Spleen (tissue), 11 donors: Measurements from ENCODE around the gene IL1F10. TPM values are rescaled to one million over a fixed set of nuclear protein-coding genes. Genes with fewer than 3 reads are reported as not detected.

ENCODE experiments used
- DNase-seq: peaks from one replicate; pipeline ENCODE4 v3.0.0-alpha.2; 2020
- H3K27ac ChIP-seq, 8 donors: fragments of 200-600 bp; sonication (generic) in 7 of 8; 1 replicate in 4 of 8; 2 replicates in 4 of 8; pipeline versions ENCODE4 v1.5.0 to v1.8.0; 2016 to 2021; ENCODE audit warnings: inconsistent platforms in 4 of 8, mild to moderate bottlenecking in 4 of 8, moderate library complexity in 1 of 8
- H3K27me3 ChIP-seq, 7 donors: fragments of 200-600 bp; sonication (generic) in 6 of 7; replicated peaks in 1 of 7; 1 replicate in 4 of 7; 2 replicates in 3 of 7; pipeline versions ENCODE4 v1.5.0 to v1.8.0; 2016 to 2021; ENCODE audit warnings: inconsistent platforms in 3 of 7, mild to moderate bottlenecking in 1 of 7
- H3K36me3 ChIP-seq, 6 donors: fragments of 200-600 bp; sonication (generic) in 5 of 6; 1 replicate in 4 of 6; 2 replicates in 2 of 6; pipeline versions ENCODE4 v1.5.0 to v1.8.0; 2016 to 2021; ENCODE audit warnings: inconsistent platforms in 2 of 6
- H3K4me1 ChIP-seq, 6 donors: fragments of 200-600 bp; sonication (generic) in 5 of 6; 1 replicate in 3 of 6; 2 replicates in 3 of 6; pipeline versions ENCODE4 v1.5.0 to v1.8.0; 2016 to 2021; ENCODE audit warnings: inconsistent platforms in 3 of 6
- H3K4me3 ChIP-seq, 8 donors: fragments of 200-600 bp; sonication (generic) in 7 of 8; 1 replicate in 4 of 8; 2 replicates in 4 of 8; pipeline versions ENCODE4 v1.5.0 to v1.8.0; 2016 to 2021; ENCODE audit warnings: inconsistent platforms in 4 of 8, mild to moderate bottlenecking in 4 of 8, moderate library complexity in 2 of 8
- H3K9me3 ChIP-seq, 8 donors: fragments of 200-600 bp; sonication (generic) in 7 of 8; 1 replicate in 4 of 8; 2 replicates in 4 of 8; pipeline versions ENCODE4 v1.5.0 to v1.8.0; 2016 to 2021; ENCODE audit warnings: inconsistent platforms in 4 of 8
- CTCF ChIP-seq, 11 experiments: fragments of 200-600 bp in 7 of 11; fragments of 450-650 bp in 4 of 11; sonication (generic) in 4 of 11; IDR thresholded peaks in 8 of 11; conservative IDR thresholded peaks in 3 of 11; 1 replicate in 7 of 11; 2 replicates in 4 of 11; pipeline versions ENCODE4 v1.4.0 to v1.8.0; 2016 to 2021; ENCODE audit warnings: antibody characterized with exemption in 11 of 11, inconsistent platforms in 4 of 11, mild to moderate bottlenecking in 1 of 11
- POLR2A ChIP-seq, 3 donors: fragments of 450-650 bp; IDR thresholded peaks; one replicate each; pipeline ENCODE4 v1.5.1; 2017; ENCODE audit warnings: antibody characterized with exemption in 3 of 3, mild to moderate bottlenecking in 1 of 3
- POLR2AphosphoS5 ChIP-seq, 3 donors: sonication (generic); formaldehyde crosslinking; IDR thresholded peaks; one replicate each; pipeline ENCODE4 v1.5.1; 2017; ENCODE audit warnings: antibody characterized with exemption in 3 of 3
- WGBS, 5 donors: extraction: QIAGEN DNeasy Blood & Tissue Kit in 3 of 5; methylation state at CpG; one replicate each; pipeline versions ENCODE4 v1.1.5 to v1.1.7; 2013 to 2018; 5-methylcytosine and 5-hydroxymethylcytosine counted together
- intact Hi-C: fragments of 100-400 bp; cut with DNase I; formaldehyde crosslinking; loops from one replicate; pipeline ENCODE4 v1.15.0; 2023; ENCODE audit warnings: low total_unique reads
- polyA plus RNA-seq, 3 donors: library from polyadenylated mRNA; stranded (reverse); fragments of 200-250 nt; gene quantifications; one replicate each; pipeline ENCODE4 v1.2.1, GENCODE V29; 2013
- total RNA-seq, 7 donors: library from RNA; depleted of rRNA in 3 of 7; stranded (reverse); fragments of >200 nt in 3 of 7; fragmentation: NEBNext Ultra II Directional in 4 of 7; extraction: Animal tissue kit (Norgen Biotek cat#: 25700) in 4 of 7; gene quantifications; one replicate each; pipeline versions ENCODE4 v1.1.0 to v1.2.1, GENCODE V29; 2016 to 2021
- donor health status: healthy with polysubstance abuse.
- donor health status: DM: no; HTN: no; CAD: no; lungs with moderate emphysema.
- donor health status: DM: no; HTN: no; CAD: no.
- donor health status: Bipolar disorder and iron deficiency.
- donor health status: healthy.
- donor health status: DM: no; HTN: no; CAD: no.
- donor health status: DM: yes; HTN: yes; CAD: no.

IL1F10 gene
- total and polyA plus RNA-seq, 10 donors = not detected

- H3K9me3 ChIP-seq = peaks cover 0 to 3% (median 0%) of the 10 kb centered on the region in 8 donors
- H3K4me1 ChIP-seq = peaks cover 0 to 1% (median 0%) of the 10 kb centered on the region in 6 donors
- 33 to 46% (median 39%) methylated on average over 5 of the region's 5 CpGs for WGBS, 5 donors
- no peaks in the 10 kb centered on the region for H3K36me3 ChIP-seq
- peaks cover 0 to 28% (median 0%) of the 10 kb centered on the region in 7 donors for H3K27me3 ChIP-seq
- no peak overlapping the region for H3K4me3 ChIP-seq
- H3K27ac ChIP-seq = no peak overlapping the region
- intact Hi-C loops = no loop called here
- TF ChIP-seq CTCF (IDR thresholded peaks at IDR 0.05 in 8 of 11, conservative IDR thresholded peaks at IDR 0.05 in 3 of 11) = peak in 8 of 11 experiments; percentile 16 to 56 (median 37)
- no peak for TF ChIP-seq POLR2A (IDR thresholded peaks at IDR 0.05)
- DNase-seq = no peak
Measured at GRCh38 chr2:113084249-113085000, 16.7 kb downstream of the IL1F10 start.

- DNase-seq = no peak
- no peaks in the 10 kb centered on the region for H3K36me3 ChIP-seq
- no peak overlapping the region for H3K4me3 ChIP-seq
- H3K4me1 ChIP-seq = peaks cover 0 to 13% (median 3%) of the 10 kb centered on the region in 6 donors
- no peak overlapping the region for H3K27ac ChIP-seq
- intact Hi-C loops = no loop called here
- H3K9me3 ChIP-seq = peaks cover 0 to 3% (median 0%) of the 10 kb centered on the region in 8 donors
- H3K27me3 ChIP-seq = peaks cover 0 to 21% (median 0%) of the 10 kb centered on the region in 7 donors
- no peak for TF ChIP-seq POLR2A (IDR thresholded peaks at IDR 0.05)
- no peak for TF ChIP-seq POLR2AphosphoS5 (IDR thresholded peaks at IDR 0.05)
- TF ChIP-seq CTCF (IDR thresholded peaks at IDR 0.05 in 8 of 11, conservative IDR thresholded peaks at IDR 0.05 in 3 of 11) = no peak
- 63 to 83% (median 68%) methylated on average over 2 of the region's 2 CpGs for WGBS, 5 donors
Measured at GRCh38 chr2:113085542-113085941, 17.8 kb downstream of the IL1F10 start.

GRCh38 chr2:113088213-113088992, 20.6 kb downstream of the IL1F10 start:
- H3K36me3 ChIP-seq = no peaks in the 10 kb centered on the region
- H3K4me1 ChIP-seq = peaks cover 0 to 14% (median 3%) of the 10 kb centered on the region in 6 donors

More at GRCh38 chr2:113088213-113088992, 20.6 kb downstream of the IL1F10 start:
- DNase-seq = no peak
- Histone ChIP-seq H3K27ac (no peak overlapping the region), H3K27me3 (peaks cover 0 to 2% (median 0%) of the 10 kb centered on the region in 7 donors), H3K9me3 (peaks cover 0 to 3% (median 0%) of the 10 kb centered on the region in 8 donors), H3K4me3 (no peak overlapping the region)
- intact Hi-C loops = no loop called here
- TF ChIP-seq POLR2AphosphoS5 (IDR thresholded peaks at IDR 0.05) = no peak
- no peak for TF ChIP-seq CTCF (IDR thresholded peaks at IDR 0.05 in 8 of 11, conservative IDR thresholded peaks at IDR 0.05 in 3 of 11)
- no peak for TF ChIP-seq POLR2A (IDR thresholded peaks at IDR 0.05)
